HepG2 (cell line): ENCODE data around the gene FANCG. TPM values are rescaled to one million over a fixed set of nuclear protein-coding genes. Genes with fewer than 3 reads are reported as not detected.

Experiments used
- ARID2 ChIP-seq: sonication (generic); formaldehyde crosslinking; IDR thresholded peaks from 2 replicates; pipeline ENCODE4 v1.8.1; 2022; ENCODE audit warnings: mild to moderate bottlenecking, missing genetic modification reagents, borderline replicate concordance
- ATF7-NPFF ChIP-seq: sonication (generic); formaldehyde crosslinking; IDR thresholded peaks from 2 replicates; pipeline ENCODE4 v1.8.1; 2023; ENCODE audit warnings: mild to moderate bottlenecking, low read depth, missing genetic modification reagents, moderate library complexity
- FIP1L1 ChIP-seq: fragments of 200-400 bp; formaldehyde crosslinking; IDR thresholded peaks from 2 replicates; pipeline ENCODE4 v1.6.1; 2018; ENCODE audit warnings: low read depth, mild to moderate bottlenecking, low read length, moderate library complexity, borderline replicate concordance; ENCODE audit not compliant: insufficient read depth
- GLI4 ChIP-seq: sonication (generic); formaldehyde crosslinking; IDR thresholded peaks from 2 replicates; pipeline ENCODE4 v1.5.1; 2020; ENCODE audit warnings: missing genetic modification reagents, mild to moderate bottlenecking, moderate library complexity, borderline replicate concordance
- GZF1 ChIP-seq: sonication (generic); formaldehyde crosslinking; IDR thresholded peaks from 2 replicates; pipeline ENCODE4 v1.5.1; 2020; ENCODE audit warnings: mild to moderate bottlenecking, missing genetic modification reagents
- MAFK ChIP-seq, 2 experiments: IDR thresholded peaks in 1 of 2; conservative IDR thresholded peaks in 1 of 2; 2 replicates each; pipeline ENCODE4 v1.6.1; 2011; ENCODE audit warnings: improper control_type of control experiment in 2 of 2, low read length in 2 of 2
- MIER3 ChIP-seq: IDR thresholded peaks from 2 replicates; pipeline ENCODE4 v1.6.1; 2016; ENCODE audit warnings: missing compliant biosample characterization, borderline replicate concordance
- PHB2 ChIP-seq: fragments of 450-650 bp; IDR thresholded peaks from 2 replicates; pipeline ENCODE4 v1.6.1; 2018; ENCODE audit not compliant: partially characterized antibody
- ZBTB14 ChIP-seq: sonication (generic); formaldehyde crosslinking; IDR thresholded peaks from 2 replicates; pipeline ENCODE4 v1.4.0; 2020; ENCODE audit warnings: missing genetic modification reagents
- ZFY ChIP-seq: sonication (generic); formaldehyde crosslinking; IDR thresholded peaks from 2 replicates; pipeline ENCODE4 v1.4.0; 2020; ENCODE audit warnings: missing genetic modification reagents
- ZNF232 ChIP-seq: sonication (generic); formaldehyde crosslinking; IDR thresholded peaks from 2 replicates; pipeline ENCODE4 v1.4.0; 2020; ENCODE audit warnings: missing genetic modification reagents, borderline replicate concordance
- ZNF350 ChIP-seq: sonication (generic); formaldehyde crosslinking; IDR thresholded peaks from 2 replicates; pipeline ENCODE4 v1.4.0; 2020; ENCODE audit warnings: mild to moderate bottlenecking, low read depth, missing genetic modification reagents, borderline replicate concordance
- ZNF414 ChIP-seq: sonication (generic); formaldehyde crosslinking; IDR thresholded peaks from 2 replicates; pipeline ENCODE4 v1.5.0; 2020; ENCODE audit warnings: missing genetic modification reagents
- polyA plus RNA-seq, 8 experiments: library from polyadenylated mRNA; depleted of rRNA in 3 of 8; stranded (reverse) in 7 of 8; unstranded in 1 of 8; fragments of >200 nt; fragmentation: Illumina TruSeq in 4 of 8; extraction: Trizol in 4 of 8; gene quantifications; 2 replicates each; pipeline versions ENCODE4 v1.2.1 to v1.2.3, GENCODE V29; 2011 to 2016; ENCODE audit warnings: low read depth in 4 of 8, missing spikeins in 1 of 8, mixed read lengths in 1 of 8; ENCODE audit not compliant: insufficient read depth in 1 of 8
- total RNA-seq, 5 experiments: library from RNA; depleted of rRNA; stranded (reverse); fragments of >200 nt; fragmentation: Illumina TruSeq; extraction: Trizol; gene quantifications; 2 replicates each; pipeline ENCODE4 v1.2.3, GENCODE V29; 2016; ENCODE audit warnings: low read depth in 1 of 5
- TF ChIP-seq, protein P1 (sequence below): sonication (generic); formaldehyde crosslinking; IDR thresholded peaks from 2 replicates; pipeline ENCODE4 v1.4.0; 2020; ENCODE audit warnings: low read depth, missing genetic modification reagents
- TF ChIP-seq, protein P2 (sequence below): sonication (generic); formaldehyde crosslinking; IDR thresholded peaks from 2 replicates; pipeline ENCODE4 v1.5.0; 2020; ENCODE audit warnings: mild to moderate bottlenecking, missing genetic modification reagents
- TF ChIP-seq, protein P3 (sequence below), 2 experiments: sonication (generic) in 1 of 2; formaldehyde crosslinking in 1 of 2; IDR thresholded peaks; 2 replicates each; pipeline versions ENCODE4 v1.5.1 to v1.6.1; 2011 to 2020; ENCODE audit warnings: borderline replicate concordance in 1 of 2, low read depth in 1 of 2, low read length in 1 of 2, mild to moderate bottlenecking in 1 of 2, missing genetic modification reagents in 1 of 2, moderate library complexity in 1 of 2

Gene FANCG
- total and polyA plus RNA-seq, 2 of the 13 experiments (the other 11 are each of a cell fraction or from before 2014, with no cell fraction given): 14.4 to 45.1 TPM

DNA sequence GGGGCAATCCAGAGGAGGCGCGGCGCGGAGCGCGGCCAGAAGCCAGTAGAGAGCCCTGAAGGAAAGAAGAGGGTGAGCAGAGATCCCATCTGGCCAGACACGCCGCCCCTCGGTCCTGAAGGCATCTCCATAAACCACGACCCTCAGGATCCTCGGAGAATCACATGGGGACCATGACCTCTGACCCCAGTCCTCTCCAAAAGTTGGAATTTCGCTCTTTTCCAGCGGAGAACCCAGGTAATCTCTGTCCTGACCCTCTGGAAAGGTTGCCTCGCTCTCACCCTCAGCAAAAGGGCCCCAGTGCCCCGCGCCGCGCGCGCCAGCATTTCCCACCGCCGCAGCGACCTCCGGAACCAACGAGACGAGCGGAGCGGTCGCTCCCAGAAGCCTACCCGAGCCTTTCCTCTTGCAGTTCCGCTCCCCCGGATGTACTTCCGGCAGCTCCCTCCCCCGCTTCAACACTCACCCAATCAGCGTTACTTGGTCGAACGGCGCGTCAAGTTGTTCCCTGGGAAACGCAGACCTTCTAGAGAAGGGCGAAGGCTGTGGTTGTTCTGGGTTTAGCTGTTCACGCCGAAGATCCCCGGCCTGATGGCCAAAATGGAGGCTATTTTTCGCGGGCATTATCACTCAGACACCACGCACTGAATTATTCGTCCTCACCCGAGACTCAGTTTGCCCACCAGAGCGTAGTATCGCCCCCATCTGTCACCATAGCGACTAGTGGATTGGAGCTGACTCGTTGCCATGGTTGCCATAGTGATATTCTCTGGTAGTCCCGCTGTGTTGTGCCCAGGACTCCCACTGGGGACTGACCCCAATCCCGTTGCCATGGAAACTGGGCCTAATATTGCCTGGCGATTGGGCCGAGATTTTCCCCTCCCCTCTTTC lies 23.3 kb upstream of the FANCG start, which contains the start of gene STOML2 (continued):
- TF ChIP-seq PHB2 (no peak), ZNF232 (CRISPR knock-in tag) (peak; percentile 85; the same call in 1 of the 2 replicates), ARID2 (CRISPR knock-in tag) (0 out of 2 replicates have a peak, but pooled peaks have one; percentile 67), ZNF414 (CRISPR knock-in tag) (peak; percentile 67; the same call in 1 of the 2 replicates), MAFK (conservative IDR thresholded peaks at IDR 0.05 in 1 of 2, IDR thresholded peaks at IDR 0.05 in 1 of 2; ENCODE audit: low read length in 2 of 2) (no peak), MIER3 (peak; percentile 86), ZNF350 (peak; percentile 91), GZF1 (no peak; the same call in 1 of the 2 replicates), ZBTB14 (0 out of 2 replicates have a peak, but pooled peaks have one; percentile 41), ATF7-NPFF (peak; percentile 87), ZFY (CRISPR knock-in tag) (peak; percentile 90; the same call in 1 of the 2 replicates), FIP1L1 (no peak), GLI4 (CRISPR knock-in tag) (no peak)
- TF ChIP-seq, protein P1, sequence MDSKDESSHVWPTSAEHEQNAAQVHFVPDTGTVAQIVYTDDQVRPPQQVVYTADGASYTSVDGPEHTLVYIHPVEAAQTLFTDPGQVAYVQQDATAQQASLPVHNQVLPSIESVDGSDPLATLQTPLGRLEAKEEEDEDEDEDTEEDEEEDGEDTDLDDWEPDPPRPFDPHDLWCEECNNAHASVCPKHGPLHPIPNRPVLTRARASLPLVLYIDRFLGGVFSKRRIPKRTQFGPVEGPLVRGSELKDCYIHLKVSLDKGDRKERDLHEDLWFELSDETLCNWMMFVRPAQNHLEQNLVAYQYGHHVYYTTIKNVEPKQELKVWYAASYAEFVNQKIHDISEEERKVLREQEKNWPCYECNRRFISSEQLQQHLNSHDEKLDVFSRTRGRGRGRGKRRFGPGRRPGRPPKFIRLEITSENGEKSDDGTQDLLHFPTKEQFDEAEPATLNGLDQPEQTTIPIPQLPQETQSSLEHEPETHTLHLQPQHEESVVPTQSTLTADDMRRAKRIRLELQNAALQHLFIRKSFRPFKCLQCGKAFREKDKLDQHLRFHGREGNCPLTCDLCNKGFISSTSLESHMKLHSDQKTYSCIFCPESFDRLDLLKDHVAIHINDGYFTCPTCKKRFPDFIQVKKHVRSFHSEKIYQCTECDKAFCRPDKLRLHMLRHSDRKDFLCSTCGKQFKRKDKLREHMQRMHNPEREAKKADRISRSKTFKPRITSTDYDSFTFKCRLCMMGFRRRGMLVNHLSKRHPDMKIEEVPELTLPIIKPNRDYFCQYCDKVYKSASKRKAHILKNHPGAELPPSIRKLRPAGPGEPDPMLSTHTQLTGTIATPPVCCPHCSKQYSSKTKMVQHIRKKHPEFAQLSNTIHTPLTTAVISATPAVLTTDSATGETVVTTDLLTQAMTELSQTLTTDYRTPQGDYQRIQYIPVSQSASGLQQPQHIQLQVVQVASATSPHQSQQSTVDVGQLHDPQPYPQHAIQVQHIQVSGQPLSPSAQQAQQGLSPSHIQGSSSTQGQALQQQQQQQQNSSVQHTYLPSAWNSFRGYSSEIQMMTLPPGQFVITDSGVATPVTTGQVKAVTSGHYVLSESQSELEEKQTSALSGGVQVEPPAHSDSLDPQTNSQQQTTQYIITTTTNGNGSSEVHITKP (CRISPR knock-in tag): no peak
- TF ChIP-seq, protein P2, sequence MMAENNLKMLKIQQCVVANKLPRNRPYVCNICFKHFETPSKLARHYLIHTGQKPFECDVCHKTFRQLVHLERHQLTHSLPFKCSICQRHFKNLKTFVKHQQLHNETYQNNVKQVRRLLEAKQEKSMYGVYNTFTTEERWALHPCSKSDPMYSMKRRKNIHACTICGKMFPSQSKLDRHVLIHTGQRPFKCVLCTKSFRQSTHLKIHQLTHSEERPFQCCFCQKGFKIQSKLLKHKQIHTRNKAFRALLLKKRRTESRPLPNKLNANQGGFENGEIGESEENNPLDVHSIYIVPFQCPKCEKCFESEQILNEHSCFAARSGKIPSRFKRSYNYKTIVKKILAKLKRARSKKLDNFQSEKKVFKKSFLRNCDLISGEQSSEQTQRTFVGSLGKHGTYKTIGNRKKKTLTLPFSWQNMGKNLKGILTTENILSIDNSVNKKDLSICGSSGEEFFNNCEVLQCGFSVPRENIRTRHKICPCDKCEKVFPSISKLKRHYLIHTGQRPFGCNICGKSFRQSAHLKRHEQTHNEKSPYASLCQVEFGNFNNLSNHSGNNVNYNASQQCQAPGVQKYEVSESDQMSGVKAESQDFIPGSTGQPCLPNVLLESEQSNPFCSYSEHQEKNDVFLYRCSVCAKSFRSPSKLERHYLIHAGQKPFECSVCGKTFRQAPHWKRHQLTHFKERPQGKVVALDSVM (CRISPR knock-in tag): no peak; the same call in 1 of the 2 replicates
- TF ChIP-seq, protein P3, sequence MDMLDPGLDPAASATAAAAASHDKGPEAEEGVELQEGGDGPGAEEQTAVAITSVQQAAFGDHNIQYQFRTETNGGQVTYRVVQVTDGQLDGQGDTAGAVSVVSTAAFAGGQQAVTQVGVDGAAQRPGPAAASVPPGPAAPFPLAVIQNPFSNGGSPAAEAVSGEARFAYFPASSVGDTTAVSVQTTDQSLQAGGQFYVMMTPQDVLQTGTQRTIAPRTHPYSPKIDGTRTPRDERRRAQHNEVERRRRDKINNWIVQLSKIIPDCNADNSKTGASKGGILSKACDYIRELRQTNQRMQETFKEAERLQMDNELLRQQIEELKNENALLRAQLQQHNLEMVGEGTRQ (IDR thresholded peaks at IDR 0.05; ENCODE audit: low read depth, low read length): no peak
- TF ChIP-seq, protein P3 (CRISPR knock-in tag; IDR thresholded peaks at IDR 0.05; ENCODE audit: borderline replicate concordance): peak; percentile 42; the same call in 1 of the 2 replicates
